ENCODE results near the gene PIM3. TPM values are rescaled to one million over a fixed set of nuclear protein-coding genes. Genes with fewer than 3 reads are reported as not detected.

Gene PIM3
- total RNA-seq, 1 donor from 2014 or later: 61.5 TPM

- ATAC-seq (ENCODE audit: poor library complexity) (no peak), DNase-seq (no peak)
- intact Hi-C loops (cut with DNase I): no loop called here
These were observed 47.8 kb downstream of the PIM3 start for GRCh38 chr22:50008151-50009040.

GRCh38 chr22:50009251-50009650, 48.7 kb downstream of the PIM3 start:
- intact Hi-C loops (cut with DNase I): no loop called here
- ATAC-seq (ENCODE audit: poor library complexity) (no peak), DNase-seq (peak; percentile 34)

GRCh38 chr22:50009765-50010675, 49.4 kb downstream of the PIM3 start:
- peak; percentile 20 for DNase-seq
- ATAC-seq (ENCODE audit: poor library complexity): no peak

GRCh38 chr22:50010676-50011446, 50.3 kb downstream of the PIM3 start:
- intact Hi-C loops (cut with DNase I): no loop called here
- DNase-seq (peak; percentile 19), ATAC-seq (ENCODE audit: poor library complexity) (no peak)

More at GRCh38 chr22:50009765-50010675, 49.4 kb downstream of the PIM3 start:
- intact Hi-C loops (cut with DNase I): no loop called here

- ATAC-seq (ENCODE audit: poor library complexity) (no peak), DNase-seq (peak; percentile 27)
- intact Hi-C loops (cut with DNase I): no loop called here
These were observed 51.1 kb downstream of the PIM3 start for GRCh38 chr22:50011447-50012210.

GRCh38 chr22:50012211-50013181, 51.9 kb downstream of the PIM3 start, which contains the start of gene IL17REL:
TSS of gene IL17REL (minus strand) at chr22:50012765. CDS start at chr22:50012646, 119 bp downstream.
- intact Hi-C loops (cut with DNase I): no loop called here
- peak; percentile 60 for ATAC-seq (ENCODE audit: poor library complexity)
- peak; percentile 31 for DNase-seq

Small RNAs within 50 kb of the gene (microRNA-seq; reads per million reads assigned to microRNA genes)
- gene MIR6821: not detected

Other genes starting within 250 kb of the PIM3 start
- 15.9 TPM for gene BRD1, start 132.9 kb upstream of the PIM3 start, total RNA-seq
- gene ZBED4, start 106.9 kb upstream of the PIM3 start, total RNA-seq: 3.8 TPM
- gene ALG12, start 42.3 kb upstream of the PIM3 start, total RNA-seq: 13.8 TPM
- 22.1 TPM for gene CRELD2, start 42.1 kb upstream of the PIM3 start, total RNA-seq
- gene IL17REL, start 52.0 kb downstream of the PIM3 start, total RNA-seq: not detected
- gene TTLL8, start 97.5 kb downstream of the PIM3 start, total RNA-seq: not detected
- 0.46 TPM for gene MLC1, start 124.7 kb downstream of the PIM3 start, total RNA-seq
- gene MOV10L1, start 129.2 kb downstream of the PIM3 start, total RNA-seq: not detected
- gene PANX2, start 210.0 kb downstream of the PIM3 start, total RNA-seq: 0.43 TPM
- gene TRABD, start 225.1 kb downstream of the PIM3 start, total RNA-seq: 22.0 TPM
- 15.6 TPM for gene SELENOO, start 240.2 kb downstream of the PIM3 start, total RNA-seq